Heart left ventricle (tissue), 16 donors: ENCODE data around the gene ASPSCR1. TPM values are rescaled to one million over a fixed set of nuclear protein-coding genes. Genes with fewer than 3 reads are reported as not detected.

Experiments used
- ATAC-seq, 4 donors: fragments of 200-7000 bp; cut with Tn5 transposase; one replicate each; pipeline ENCODE4 v1.9.1; 2020 to 2022; ENCODE audit warnings: moderate library complexity in 4 of 4, mild to moderate bottlenecking in 3 of 4, moderate number of reproducible peaks in 1 of 4
- DNase-seq, 5 donors: peaks; one replicate each; pipeline ENCODE4 v3.0.0-alpha.2; 2020
- H3K27ac ChIP-seq, 12 donors: fragments of 200-600 bp; sonication (generic) in 4 of 12; one replicate each; pipeline versions ENCODE4 v1.5.0 to v1.8.0; 2016 to 2022; ENCODE audit warnings: mild to moderate bottlenecking in 2 of 12
- H3K27me3 ChIP-seq, 9 donors: fragments of 200-600 bp; sonication (generic) in 2 of 9; one replicate each; pipeline versions ENCODE4 v1.5.1 to v1.8.0; 2016 to 2022; ENCODE audit warnings: mild to moderate bottlenecking in 3 of 9
- H3K36me3 ChIP-seq, 9 donors: fragments of 200-600 bp; sonication (generic) in 2 of 9; one replicate each; pipeline versions ENCODE4 v1.5.0 to v1.8.0; 2018 to 2022; ENCODE audit warnings: mild to moderate bottlenecking in 2 of 9
- H3K4me1 ChIP-seq, 12 donors: fragments of 200-600 bp; sonication (generic) in 4 of 12; one replicate each; pipeline versions ENCODE4 v1.5.0 to v1.8.0; 2016 to 2022; ENCODE audit warnings: mild to moderate bottlenecking in 3 of 12
- H3K4me3 ChIP-seq, 12 donors: fragments of 200-600 bp; sonication (generic) in 4 of 12; one replicate each; pipeline versions ENCODE4 v1.5.0 to v1.8.0; 2017 to 2022; ENCODE audit warnings: mild to moderate bottlenecking in 9 of 12, moderate library complexity in 4 of 12
- H3K9me3 ChIP-seq, 12 donors: fragments of 200-600 bp; sonication (generic) in 4 of 12; one replicate each; pipeline versions ENCODE4 v1.5.0 to v1.8.0; 2016 to 2022; ENCODE audit warnings: mild to moderate bottlenecking in 1 of 12
- CTCF ChIP-seq, 12 donors: fragments of 200-600 bp; sonication (generic) in 4 of 12; IDR thresholded peaks; one replicate each; pipeline versions ENCODE4 v1.5.0 to v1.8.0; 2018 to 2022; ENCODE audit warnings: antibody characterized with exemption in 12 of 12, mild to moderate bottlenecking in 5 of 12
- POLR2A ChIP-seq, 2 donors: fragments of 450-650 bp; IDR thresholded peaks; one replicate each; pipeline ENCODE4 v1.6.1; 2017; ENCODE audit warnings: antibody characterized with exemption in 2 of 2, mild to moderate bottlenecking in 2 of 2, moderate library complexity in 2 of 2
- WGBS, 4 donors: extraction: QIAGEN DNeasy Blood & Tissue Kit in 2 of 4; methylation state at CpG; one replicate each; pipeline versions ENCODE4 v1.1.5 to v1.1.7; 2013 to 2018; 5-methylcytosine and 5-hydroxymethylcytosine counted together
- intact Hi-C, 10 donors: fragments of 100-400 bp; cut with DNase I; formaldehyde crosslinking; loops; one replicate each; pipeline versions ENCODE4 v1.11.1 to v1.14.2; 2022
- polyA plus RNA-seq, 2 donors: library from polyadenylated mRNA; stranded (reverse); fragments of 200-250 nt; gene quantifications; one replicate each; pipeline ENCODE4 v1.2.3, GENCODE V29; 2013
- total RNA-seq, 9 donors: library from RNA; depleted of rRNA in 2 of 9; stranded (reverse); fragments of >200 nt in 2 of 9; fragmentation: NEBNext Ultra II Directional in 3 of 9; extraction: Animal tissue kit (Norgen Biotek cat#: 25700) in 3 of 9; gene quantifications; one replicate each; pipeline versions ENCODE4 v1.1.0 to v1.2.4, GENCODE V29; 2016 to 2023
- donor health status: ischemic (EF 13 %, LVEDD 7.1; RV severe dilation, severe dysfunction).
- donor health status: healthy with polysubstance abuse.
- donor health status: DM: no; HTN: yes; CAD: no.
- donor health status: DM: no; HTN: no; CAD: no.
- donor health status: ischemic (EF 25% LVEDD 6.9; RV normal size, moderate dysfunction).
- donor health status: ischemic (EF 25% LVEDD 5.7; RV mildly dilated, moderate dysfunction).
- donor health status: healthy.
- donor health status: DM: yes; HTN: yes; CAD: no.
- donor health status: ischemic (EF 35%, LVEDD 5.7; RV mildly dilated, moderate dysfunction).
- donor health status: nonischemic (EF 11% LVEDD 7.7; RV severe dilation, severe dysfunction).
- donor health status: DM: yes; HTN: yes; CAD: no.
- donor health status: PGD.
- donor health status: ischemic (EF 29% LVEDD 5.4; RV normal size, mild dysfunction).
- donor health status: nonischemic (EF 23%, LVEDD 6.1; RV moderate dilation, normal function).

Gene ASPSCR1
- total and polyA plus RNA-seq, 11 donors, result 15.1 to 43.6 (median 22.9) TPM

- Histone ChIP-seq H3K36me3 (no peaks in the 10 kb centered on the region), H3K9me3 (no peaks in the 10 kb centered on the region), H3K4me1 (peaks cover 2 to 18% (median 10%) of the 10 kb centered on the region in 12 donors), H3K27me3 (peaks cover 0 to 14% (median 0%) of the 10 kb centered on the region in 9 donors), H3K27ac (no peak overlapping the region), H3K4me3 (no peak overlapping the region)
- ATAC-seq (no peak), DNase-seq (no peak)
- whole genome bisulfite sequencing, 4 donors, result 68 to 73% (median 70%) methylated on average over 13 of the region's 13 CpGs
- intact Hi-C loops, result no loop called here
- TF ChIP-seq POLR2A (IDR thresholded peaks at IDR 0.05) (no peak), CTCF (IDR thresholded peaks at IDR 0.05) (no peak)
Observed at GRCh38 chr17:81931189-81931556, 46.3 kb upstream of the ASPSCR1 start.

GRCh38 chr17:81931557-81932332 lies 45.7 kb upstream of the ASPSCR1 start:
- H3K4me1 ChIP-seq, result peaks cover 2 to 17% (median 10%) of the 10 kb centered on the region in 12 donors
- TF ChIP-seq CTCF (IDR thresholded peaks at IDR 0.05) (no peak), POLR2A (IDR thresholded peaks at IDR 0.05) (no peak)
- no peak for ATAC-seq
- H3K4me3 ChIP-seq, result no peak overlapping the region
- H3K9me3 ChIP-seq, result no peaks in the 10 kb centered on the region
- no peak overlapping the region for H3K27ac ChIP-seq
- intact Hi-C loops, result no loop called here
- H3K36me3 ChIP-seq, result no peaks in the 10 kb centered on the region
- peaks cover 0 to 14% (median 0%) of the 10 kb centered on the region in 9 donors for H3K27me3 ChIP-seq
- WGBS, 4 donors, result 45 to 57% (median 51%) methylated on average over 10 to 15 of the region's 15 CpGs
- no peak for DNase-seq

GRCh38 chr17:81932333-81932983 lies 45.0 kb upstream of the ASPSCR1 start:
- no peak for ATAC-seq
- DNase-seq, result no peak
- WGBS, 4 donors, result 87 to 92% (median 88%) methylated on average over 7 to 9 of the region's 9 CpGs
- H3K4me1 ChIP-seq, result peaks cover 2 to 23% (median 13%) of the 10 kb centered on the region in 12 donors
- no peak overlapping the region for H3K27ac ChIP-seq
- TF ChIP-seq CTCF (IDR thresholded peaks at IDR 0.05) (no peak), POLR2A (IDR thresholded peaks at IDR 0.05) (no peak)
- no peak overlapping the region for H3K4me3 ChIP-seq
- H3K9me3 ChIP-seq, result no peaks in the 10 kb centered on the region
- intact Hi-C loops, result no loop called here
- H3K36me3 ChIP-seq, result no peaks in the 10 kb centered on the region
- H3K27me3 ChIP-seq, result peaks cover 0 to 14% (median 0%) of the 10 kb centered on the region in 9 donors

- no peak for ATAC-seq
- Histone ChIP-seq H3K27ac (no peak overlapping the region), H3K4me1 (peaks cover 2 to 24% (median 11%) of the 10 kb centered on the region in 12 donors), H3K36me3 (no peaks in the 10 kb centered on the region), H3K9me3 (no peaks in the 10 kb centered on the region), H3K4me3 (no peak overlapping the region), H3K27me3 (peaks cover 0 to 11% (median 0%) of the 10 kb centered on the region in 9 donors)
- TF ChIP-seq POLR2A (IDR thresholded peaks at IDR 0.05) (no peak), CTCF (IDR thresholded peaks at IDR 0.05) (no peak)
- WGBS, 4 donors, result 85 to 93% (median 90%) methylated on average over 14 of the region's 14 CpGs
- intact Hi-C loops, result no loop called here
- DNase-seq, result no peak
Observed at GRCh38 chr17:81933178-81933699, 44.2 kb upstream of the ASPSCR1 start.
